ENCODE measurements around the gene ITPR1.

Gene ITPR1

GRCh38 chr3:4656626-4657328, 163.6 kb downstream of the ITPR1 start:
- peak overlapping the region; percentile 24 to 25 for H3K27ac ChIP-seq
- DNase-seq (ENCODE audit: low spot score), result no peak
- no peak overlapping the region for H3K4me3 ChIP-seq
- TF ChIP-seq, protein P1, sequence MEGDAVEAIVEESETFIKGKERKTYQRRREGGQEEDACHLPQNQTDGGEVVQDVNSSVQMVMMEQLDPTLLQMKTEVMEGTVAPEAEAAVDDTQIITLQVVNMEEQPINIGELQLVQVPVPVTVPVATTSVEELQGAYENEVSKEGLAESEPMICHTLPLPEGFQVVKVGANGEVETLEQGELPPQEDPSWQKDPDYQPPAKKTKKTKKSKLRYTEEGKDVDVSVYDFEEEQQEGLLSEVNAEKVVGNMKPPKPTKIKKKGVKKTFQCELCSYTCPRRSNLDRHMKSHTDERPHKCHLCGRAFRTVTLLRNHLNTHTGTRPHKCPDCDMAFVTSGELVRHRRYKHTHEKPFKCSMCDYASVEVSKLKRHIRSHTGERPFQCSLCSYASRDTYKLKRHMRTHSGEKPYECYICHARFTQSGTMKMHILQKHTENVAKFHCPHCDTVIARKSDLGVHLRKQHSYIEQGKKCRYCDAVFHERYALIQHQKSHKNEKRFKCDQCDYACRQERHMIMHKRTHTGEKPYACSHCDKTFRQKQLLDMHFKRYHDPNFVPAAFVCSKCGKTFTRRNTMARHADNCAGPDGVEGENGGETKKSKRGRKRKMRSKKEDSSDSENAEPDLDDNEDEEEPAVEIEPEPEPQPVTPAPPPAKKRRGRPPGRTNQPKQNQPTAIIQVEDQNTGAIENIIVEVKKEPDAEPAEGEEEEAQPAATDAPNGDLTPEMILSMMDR (IDR thresholded peaks at IDR 0.05), result no peak

DNA sequence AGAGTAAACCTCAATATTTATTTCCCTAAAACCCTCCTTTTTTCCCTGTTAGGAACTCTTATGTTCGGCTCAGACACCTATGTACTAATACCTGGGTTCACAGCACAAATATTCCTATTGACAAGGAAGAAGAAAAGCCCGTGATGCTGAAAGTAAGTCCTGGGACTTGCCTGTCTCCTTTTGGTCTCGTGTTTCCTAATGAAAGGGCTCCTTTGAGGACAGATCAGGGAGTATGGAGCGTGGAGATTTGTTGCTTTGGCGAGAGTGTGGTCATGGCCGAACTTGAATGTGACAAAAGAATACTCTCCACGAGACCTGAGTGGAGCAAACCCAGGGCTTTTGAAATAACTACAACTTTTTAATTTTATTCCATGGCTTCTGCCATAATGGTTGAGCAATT, 167.8 kb downstream of the ITPR1 start:
- H3K4me3 ChIP-seq, result no peak overlapping the region
- TF ChIP-seq, protein P1 (IDR thresholded peaks at IDR 0.05), result no peak
- no peak for DNase-seq (ENCODE audit: low spot score)
- H3K27ac ChIP-seq, result no peak overlapping the region

DNA sequence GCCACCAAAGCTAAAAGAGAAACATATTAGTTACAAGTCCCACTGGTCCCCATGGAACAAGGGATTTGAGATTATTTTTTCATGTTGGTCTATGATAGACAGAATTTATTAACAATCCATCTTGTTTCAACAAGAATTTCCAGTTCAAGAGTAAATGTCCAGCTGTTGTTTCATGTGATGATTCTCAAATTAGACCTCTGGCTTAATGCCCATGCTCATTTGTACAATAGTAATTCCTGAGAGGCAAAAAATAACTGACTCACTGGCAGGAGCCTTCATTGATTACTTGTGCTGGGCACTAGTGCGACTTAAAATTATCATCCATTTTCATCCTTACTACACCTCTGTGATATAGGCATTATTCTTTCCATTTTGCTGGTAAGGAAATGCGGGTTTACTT, 171.3 kb downstream of the ITPR1 start:
- Histone ChIP-seq H3K4me3 (no peak overlapping the region), H3K27ac (no peak overlapping the region)
- DNase-seq (ENCODE audit: low spot score), result no peak
- TF ChIP-seq, protein P1 (IDR thresholded peaks at IDR 0.05), result no peak

DNA sequence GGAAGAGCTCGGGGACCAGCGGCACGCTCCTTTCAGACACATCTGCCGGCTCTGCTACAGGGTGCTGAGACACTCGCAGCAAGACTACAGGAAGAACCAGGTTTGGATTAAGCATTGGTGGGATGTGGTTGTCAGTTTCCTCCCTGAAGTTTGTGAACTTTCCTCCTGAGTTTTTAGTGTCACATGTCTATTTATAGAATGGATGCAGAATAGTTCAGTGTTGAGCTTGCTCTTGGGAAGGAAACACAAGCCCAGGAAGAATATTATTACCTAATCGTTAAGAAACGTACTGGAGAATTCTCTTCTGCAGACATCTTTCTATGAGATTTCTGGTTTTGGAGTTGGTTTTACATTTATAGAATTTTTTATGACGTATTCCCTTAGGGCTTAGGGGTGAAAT, 172.0 kb downstream of the ITPR1 start:
- peak overlapping the region in 1 of 2 donors; percentile 28 for H3K27ac ChIP-seq
- H3K4me3 ChIP-seq, result no peak overlapping the region
- TF ChIP-seq, protein P1 (IDR thresholded peaks at IDR 0.05), result no peak
- DNase-seq (ENCODE audit: low spot score), result peak; percentile 41

- no peak for DNase-seq (ENCODE audit: low spot score)
- no peak overlapping the region for H3K27ac ChIP-seq
- H3K4me3 ChIP-seq, result no peak overlapping the region
- TF ChIP-seq, protein P1 (IDR thresholded peaks at IDR 0.05), result no peak
These were observed 172.9 kb downstream of the ITPR1 start for GRCh38 chr3:4666071-4666470.

DNA sequence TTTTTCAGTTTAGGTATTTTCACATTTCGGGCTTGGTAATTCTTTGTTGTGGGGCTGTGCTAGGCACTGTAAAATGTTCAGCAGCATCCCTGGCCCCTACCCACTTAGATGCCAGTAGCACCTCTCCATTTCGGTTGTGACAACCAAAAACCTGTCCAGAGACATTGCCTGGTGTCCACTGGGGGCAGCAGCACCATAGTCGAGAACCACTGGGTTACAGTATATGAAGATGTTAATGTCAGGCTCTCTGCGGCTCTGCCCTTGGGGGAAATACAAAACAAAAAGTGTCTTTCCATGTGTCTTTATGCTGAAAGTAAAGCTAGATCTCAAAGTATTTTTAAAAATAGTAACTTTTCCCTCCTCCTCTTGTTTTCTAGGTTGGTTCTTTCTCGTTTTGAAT, 177.2 kb downstream of the ITPR1 start:
- TF ChIP-seq, protein P1 (IDR thresholded peaks at IDR 0.05), result no peak
- no peak overlapping the region for H3K4me3 ChIP-seq
- no peak for DNase-seq (ENCODE audit: low spot score)
- no peak overlapping the region for H3K27ac ChIP-seq

- Histone ChIP-seq H3K27ac (no peak overlapping the region), H3K4me3 (no peak overlapping the region)
- TF ChIP-seq, protein P1 (IDR thresholded peaks at IDR 0.05), result no peak
- no peak for DNase-seq (ENCODE audit: low spot score)
These were observed 179.7 kb downstream of the ITPR1 start for GRCh38 chr3:4672725-4673275.
